ENCODE data around the gene ATP6V1G3.

The ATP6V1G3 gene

DNA sequence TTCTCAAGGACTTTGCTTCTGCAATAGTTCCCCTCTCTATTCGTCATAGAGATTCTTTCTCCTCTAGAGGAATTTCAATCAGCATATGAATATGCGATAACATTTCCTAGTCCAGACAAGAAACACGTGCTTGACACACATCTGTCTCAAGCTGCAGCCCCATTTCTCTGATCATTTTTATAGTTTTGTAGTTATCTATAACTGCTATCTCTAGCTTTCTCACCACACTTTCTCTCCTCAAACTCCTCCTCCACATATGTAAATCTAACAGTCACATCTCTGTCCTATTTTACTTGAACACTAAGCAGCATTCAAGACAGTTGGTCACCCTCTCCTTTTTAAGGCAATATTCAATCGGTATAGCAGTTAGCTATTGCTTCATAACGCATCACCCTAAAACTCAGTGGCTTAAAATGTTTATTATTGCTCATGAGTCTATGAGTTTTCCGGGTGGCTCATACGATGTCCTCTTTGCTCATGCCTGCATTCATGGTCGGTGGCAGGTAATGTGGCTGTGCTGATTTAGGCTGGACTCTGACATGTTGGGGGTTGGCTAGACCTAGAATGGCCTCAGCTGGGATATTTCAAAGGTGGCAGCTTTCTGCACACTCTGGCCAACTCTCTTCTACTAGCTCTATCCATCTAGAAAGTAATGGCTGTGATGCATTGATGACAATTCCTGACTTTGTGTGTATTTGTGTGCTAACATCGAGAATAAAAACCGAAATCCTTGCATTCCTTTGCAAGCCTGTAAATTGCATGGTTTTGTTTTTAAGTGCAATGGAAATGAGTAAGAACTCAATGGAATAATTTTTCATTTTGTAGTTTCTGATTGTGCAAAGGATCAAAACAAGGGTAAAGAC lies 20.6 kb downstream of the ATP6V1G3 start:
- Histone ChIP-seq H3K4me1 (ENCODE audit: control insufficient read depth, insufficient read depth, low read length) (peaks cover 21% of the 10 kb centered on the region), H3K9ac (ENCODE audit: low read depth, low read length) (no peak overlapping the region), H3K4me3 (ENCODE audit: low read depth, low read length) (no peak overlapping the region), H3K36me3 (ENCODE audit: control insufficient read depth, insufficient read depth, low read length) (no peaks in the 10 kb centered on the region), H3K27me3 (ENCODE audit: control insufficient read depth, insufficient read depth, low read length) (no peaks in the 10 kb centered on the region), H3K9me3 (ENCODE audit: control insufficient read depth, insufficient read depth, low read length) (no peaks in the 10 kb centered on the region)

- no peaks in the 10 kb centered on the region for H3K36me3 ChIP-seq (ENCODE audit: control insufficient read depth, insufficient read depth, low read length)
- H3K9ac ChIP-seq (ENCODE audit: low read depth, low read length), result no peak overlapping the region
- H3K4me1 ChIP-seq (ENCODE audit: control insufficient read depth, insufficient read depth, low read length), result peaks cover 21% of the 10 kb centered on the region
- no peaks in the 10 kb centered on the region for H3K9me3 ChIP-seq (ENCODE audit: control insufficient read depth, insufficient read depth, low read length)
- no peak overlapping the region for H3K4me3 ChIP-seq (ENCODE audit: low read depth, low read length)
- no peaks in the 10 kb centered on the region for H3K27me3 ChIP-seq (ENCODE audit: control insufficient read depth, insufficient read depth, low read length)
Observed at GRCh38 chr1:198517623-198518199, 22.8 kb downstream of the ATP6V1G3 start.

DNA sequence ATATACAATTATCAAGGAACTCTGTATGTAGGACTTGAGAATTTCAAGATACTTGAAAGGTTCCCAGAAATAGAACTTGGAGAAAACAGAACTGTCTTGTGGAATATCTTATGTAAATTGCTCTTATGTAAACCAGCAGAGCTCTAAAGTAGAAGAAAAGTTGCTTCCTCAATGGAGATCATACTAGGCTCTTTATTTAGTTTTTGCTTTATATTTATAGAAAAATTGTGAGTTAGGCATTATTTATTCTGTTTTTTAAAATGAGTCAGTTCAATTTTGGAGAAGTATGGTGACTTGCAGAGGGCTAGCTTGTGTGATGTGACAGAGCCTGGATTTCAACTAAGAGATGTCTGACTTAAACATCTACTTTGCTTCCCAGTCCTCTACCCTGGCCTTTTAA lies 40.4 kb downstream of the ATP6V1G3 start:
- Histone ChIP-seq H3K4me3 (ENCODE audit: low read depth, low read length) (no peak overlapping the region), H3K9ac (ENCODE audit: low read depth, low read length) (no peak overlapping the region), H3K27me3 (ENCODE audit: control insufficient read depth, insufficient read depth, low read length) (no peaks in the 10 kb centered on the region), H3K36me3 (ENCODE audit: control insufficient read depth, insufficient read depth, low read length) (no peaks in the 10 kb centered on the region), H3K4me1 (ENCODE audit: control insufficient read depth, insufficient read depth, low read length) (peaks cover 4% of the 10 kb centered on the region), H3K9me3 (ENCODE audit: control insufficient read depth, insufficient read depth, low read length) (no peaks in the 10 kb centered on the region)

- peaks cover 4% of the 10 kb centered on the region for H3K4me1 ChIP-seq (ENCODE audit: control insufficient read depth, insufficient read depth, low read length)
- no peaks in the 10 kb centered on the region for H3K36me3 ChIP-seq (ENCODE audit: control insufficient read depth, insufficient read depth, low read length)
- H3K9ac ChIP-seq (ENCODE audit: low read depth, low read length), result no peak overlapping the region
- no peaks in the 10 kb centered on the region for H3K9me3 ChIP-seq (ENCODE audit: control insufficient read depth, insufficient read depth, low read length)
- H3K4me3 ChIP-seq (ENCODE audit: low read depth, low read length), result no peak overlapping the region
- no peaks in the 10 kb centered on the region for H3K27me3 ChIP-seq (ENCODE audit: control insufficient read depth, insufficient read depth, low read length)
Observed at GRCh38 chr1:198499588-198499987, 40.9 kb downstream of the ATP6V1G3 start.

DNA sequence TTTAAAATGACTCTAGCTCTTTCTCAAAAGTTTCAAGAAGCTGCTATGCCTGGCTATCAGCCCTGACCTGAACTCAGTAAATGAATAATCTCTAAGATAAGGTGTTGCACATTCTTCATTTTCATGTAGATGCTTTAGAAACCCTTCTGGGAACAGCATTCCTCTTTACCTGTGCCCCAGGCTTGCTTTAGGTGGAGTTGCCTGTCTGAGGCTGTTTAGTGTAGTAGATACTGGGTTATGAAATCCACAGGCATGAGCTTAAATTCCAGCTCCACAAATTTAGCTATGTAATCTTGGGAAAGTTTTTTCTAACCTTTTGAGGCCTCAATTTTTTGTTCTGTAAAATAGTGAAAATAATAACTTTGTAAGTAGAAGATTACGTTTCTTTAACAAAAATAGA lies 41.6 kb downstream of the ATP6V1G3 start:
- no peaks in the 10 kb centered on the region for H3K36me3 ChIP-seq (ENCODE audit: control insufficient read depth, insufficient read depth, low read length)
- no peak overlapping the region for H3K9ac ChIP-seq (ENCODE audit: low read depth, low read length)
- H3K4me1 ChIP-seq (ENCODE audit: control insufficient read depth, insufficient read depth, low read length), result peaks cover 4% of the 10 kb centered on the region
- no peak overlapping the region for H3K4me3 ChIP-seq (ENCODE audit: low read depth, low read length)
- H3K9me3 ChIP-seq (ENCODE audit: control insufficient read depth, insufficient read depth, low read length), result no peaks in the 10 kb centered on the region
- no peaks in the 10 kb centered on the region for H3K27me3 ChIP-seq (ENCODE audit: control insufficient read depth, insufficient read depth, low read length)

GRCh38 chr1:198498103-198498385 lies 42.4 kb downstream of the ATP6V1G3 start:
- no peaks in the 10 kb centered on the region for H3K27me3 ChIP-seq (ENCODE audit: control insufficient read depth, insufficient read depth, low read length)
- H3K9ac ChIP-seq (ENCODE audit: low read depth, low read length), result no peak overlapping the region
- H3K9me3 ChIP-seq (ENCODE audit: control insufficient read depth, insufficient read depth, low read length), result no peaks in the 10 kb centered on the region
- peaks cover 4% of the 10 kb centered on the region for H3K4me1 ChIP-seq (ENCODE audit: control insufficient read depth, insufficient read depth, low read length)
- H3K36me3 ChIP-seq (ENCODE audit: control insufficient read depth, insufficient read depth, low read length), result no peaks in the 10 kb centered on the region
- no peak overlapping the region for H3K4me3 ChIP-seq (ENCODE audit: low read depth, low read length)

- H3K27me3 ChIP-seq (ENCODE audit: control insufficient read depth, insufficient read depth, low read length), result no peaks in the 10 kb centered on the region
- no peak overlapping the region for H3K4me3 ChIP-seq (ENCODE audit: low read depth, low read length)
- no peak overlapping the region for H3K9ac ChIP-seq (ENCODE audit: low read depth, low read length)
- peaks cover 4% of the 10 kb centered on the region for H3K4me1 ChIP-seq (ENCODE audit: control insufficient read depth, insufficient read depth, low read length)
- no peaks in the 10 kb centered on the region for H3K36me3 ChIP-seq (ENCODE audit: control insufficient read depth, insufficient read depth, low read length)
- H3K9me3 ChIP-seq (ENCODE audit: control insufficient read depth, insufficient read depth, low read length), result no peaks in the 10 kb centered on the region
Observed at GRCh38 chr1:198497326-198498102, 43.0 kb downstream of the ATP6V1G3 start.

DNA sequence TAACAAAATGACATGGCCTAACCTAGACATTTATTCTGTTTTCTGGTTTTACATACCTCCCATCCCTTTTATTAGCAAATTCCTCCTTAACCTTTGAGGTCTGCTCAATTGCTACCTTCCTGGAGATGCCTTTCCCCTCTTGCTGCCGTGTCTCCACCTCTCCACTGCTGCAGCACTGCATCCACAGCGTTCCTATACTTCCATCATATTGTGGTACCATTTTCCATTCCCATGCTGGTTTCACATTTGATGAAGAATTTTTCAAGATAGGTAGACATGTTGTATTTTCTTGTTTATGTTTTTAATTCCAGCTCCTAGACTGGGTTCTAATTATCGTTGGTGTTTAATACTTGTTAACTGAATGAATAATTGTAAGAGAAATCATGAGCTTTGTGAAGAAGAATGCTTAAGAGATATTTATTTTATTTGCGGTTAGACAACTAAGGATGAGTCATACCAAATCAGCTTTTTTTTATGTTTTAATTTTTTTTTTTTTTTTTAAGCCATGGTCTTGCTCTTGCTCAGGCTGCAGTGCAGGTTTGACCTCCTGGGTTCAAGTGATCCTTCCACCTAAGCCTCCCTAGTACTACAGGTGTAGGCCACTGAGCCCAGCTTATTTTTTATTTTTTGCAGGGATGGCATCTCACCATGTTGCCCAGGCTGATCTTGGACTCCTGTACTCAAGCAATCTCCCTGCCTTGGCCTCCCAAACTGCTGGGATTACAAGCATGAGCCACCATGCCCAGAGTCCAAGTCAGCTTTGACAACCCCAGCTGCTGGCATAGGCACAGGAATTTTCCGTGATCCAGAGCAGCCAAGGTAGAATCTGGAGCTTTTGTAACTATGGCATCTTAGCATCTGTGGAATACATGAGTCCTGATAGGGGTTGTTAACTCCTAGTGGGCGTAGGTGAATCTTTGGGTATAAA lies 44.0 kb downstream of the ATP6V1G3 start:
- Histone ChIP-seq H3K9me3 (ENCODE audit: control insufficient read depth, insufficient read depth, low read length) (no peaks in the 10 kb centered on the region), H3K9ac (ENCODE audit: low read depth, low read length) (no peak overlapping the region), H3K36me3 (ENCODE audit: control insufficient read depth, insufficient read depth, low read length) (no peaks in the 10 kb centered on the region), H3K27me3 (ENCODE audit: control insufficient read depth, insufficient read depth, low read length) (no peaks in the 10 kb centered on the region), H3K4me1 (ENCODE audit: control insufficient read depth, insufficient read depth, low read length) (peaks cover 4% of the 10 kb centered on the region), H3K4me3 (ENCODE audit: low read depth, low read length) (no peak overlapping the region)

- Histone ChIP-seq H3K9me3 (ENCODE audit: control insufficient read depth, insufficient read depth, low read length) (no peaks in the 10 kb centered on the region), H3K27me3 (ENCODE audit: control insufficient read depth, insufficient read depth, low read length) (no peaks in the 10 kb centered on the region), H3K4me1 (ENCODE audit: control insufficient read depth, insufficient read depth, low read length) (peaks cover 4% of the 10 kb centered on the region), H3K4me3 (ENCODE audit: low read depth, low read length) (no peak overlapping the region), H3K9ac (ENCODE audit: low read depth, low read length) (no peak overlapping the region), H3K36me3 (ENCODE audit: control insufficient read depth, insufficient read depth, low read length) (no peaks in the 10 kb centered on the region)
Observed at GRCh38 chr1:198495631-198496030, 44.8 kb downstream of the ATP6V1G3 start.

DNA sequence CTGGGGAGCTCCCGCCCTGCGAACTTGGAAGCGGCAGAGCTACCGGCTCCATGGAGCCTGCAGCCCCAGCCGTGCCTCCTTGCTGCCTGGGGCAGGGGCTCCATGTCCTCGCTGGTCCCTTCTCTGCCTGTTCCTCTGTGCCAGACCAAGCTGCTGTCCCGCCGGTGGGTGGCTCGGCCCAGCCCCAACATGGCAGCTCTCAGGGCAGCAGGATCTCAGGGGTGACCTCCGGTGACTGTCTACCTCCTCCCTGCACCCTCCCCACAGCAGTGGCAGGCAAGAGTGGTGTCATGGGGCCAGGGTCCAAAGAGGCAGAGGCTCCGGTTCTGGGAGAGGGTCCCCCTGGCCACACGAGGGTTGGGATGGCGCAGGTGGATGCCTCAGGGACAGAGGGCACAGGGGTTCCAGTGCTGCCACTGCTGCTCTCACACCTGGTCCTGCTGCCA lies 45.8 kb downstream of the ATP6V1G3 start:
- Histone ChIP-seq H3K36me3 (ENCODE audit: control insufficient read depth, insufficient read depth, low read length) (no peaks in the 10 kb centered on the region), H3K9me3 (ENCODE audit: control insufficient read depth, insufficient read depth, low read length) (no peaks in the 10 kb centered on the region), H3K4me3 (ENCODE audit: low read depth, low read length) (no peak overlapping the region), H3K27me3 (ENCODE audit: control insufficient read depth, insufficient read depth, low read length) (no peaks in the 10 kb centered on the region), H3K4me1 (ENCODE audit: control insufficient read depth, insufficient read depth, low read length) (peaks cover 4% of the 10 kb centered on the region), H3K9ac (ENCODE audit: low read depth, low read length) (no peak overlapping the region)

- H3K36me3 ChIP-seq (ENCODE audit: control insufficient read depth, insufficient read depth, low read length), result no peaks in the 10 kb centered on the region
- no peak overlapping the region for H3K4me3 ChIP-seq (ENCODE audit: low read depth, low read length)
- H3K9ac ChIP-seq (ENCODE audit: low read depth, low read length), result no peak overlapping the region
- H3K9me3 ChIP-seq (ENCODE audit: control insufficient read depth, insufficient read depth, low read length), result no peaks in the 10 kb centered on the region
- H3K27me3 ChIP-seq (ENCODE audit: control insufficient read depth, insufficient read depth, low read length), result no peaks in the 10 kb centered on the region
- H3K4me1 ChIP-seq (ENCODE audit: control insufficient read depth, insufficient read depth, low read length), result peaks cover 4% of the 10 kb centered on the region
Observed at GRCh38 chr1:198494139-198494538, 46.3 kb downstream of the ATP6V1G3 start.
